Nephron (organoid): ENCODE results near the gene SYN1.

Experiments used
- H3K27ac Mint-ChIP-seq, 3 experiments: 2 replicates each; pipeline ENCODE4 v1.8.0; 2020; ENCODE audit warnings: mixed read lengths in 3 of 3, mild to moderate bottlenecking in 2 of 3, moderate library complexity in 1 of 3
- H3K27me3 Mint-ChIP-seq: 2 replicates; pipeline ENCODE4 v1.8.0; 2021; ENCODE audit warnings: low read depth, mild to moderate bottlenecking, moderate library complexity, mixed read lengths
- H3K36me3 Mint-ChIP-seq: 2 replicates; pipeline ENCODE4 v1.8.0; 2020; ENCODE audit warnings: low read depth, mixed read lengths
- H3K4me1 Mint-ChIP-seq: 2 replicates; pipeline ENCODE4 v1.8.0; 2020; ENCODE audit warnings: mixed read lengths
- H3K4me3 Mint-ChIP-seq, 3 experiments: 2 replicates each; pipeline ENCODE4 v1.8.0; 2020; ENCODE audit warnings: mild to moderate bottlenecking in 3 of 3, mixed read lengths in 3 of 3, moderate library complexity in 2 of 3
- H3K9me3 Mint-ChIP-seq: 2 replicates; pipeline ENCODE4 v1.8.0; 2020; ENCODE audit warnings: mixed read lengths
- TF ChIP-seq, protein P1 (sequence below), 3 experiments: fragments of 200-600 bp; sonication (generic); IDR thresholded peaks; one replicate each; pipeline ENCODE4 v1.5.0; 2021; ENCODE audit warnings: antibody characterized with exemption in 3 of 3; ENCODE audit not compliant: unreplicated experiment in 3 of 3

Gene SYN1

DNA sequence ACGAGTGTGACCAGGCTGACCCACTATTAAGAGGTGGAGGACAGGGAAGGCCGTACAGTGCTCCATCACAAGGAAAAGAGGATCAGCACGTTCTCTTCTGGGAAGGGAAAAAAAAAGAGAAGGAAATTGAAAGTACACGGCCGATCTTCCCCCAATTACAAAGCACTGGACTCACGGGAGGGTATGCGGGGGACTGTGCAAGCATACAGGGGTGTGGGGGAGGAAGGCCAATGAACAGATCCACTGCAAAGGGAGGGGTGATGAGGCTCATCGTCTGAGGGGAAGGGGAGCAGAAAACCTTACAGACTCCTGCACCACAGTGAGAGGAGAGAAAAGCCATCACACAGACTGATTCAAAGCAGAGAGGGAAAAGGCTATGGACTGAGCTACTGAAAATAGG lies 29.6 kb upstream of the SYN1 start:
- peaks cover 17% of the 10 kb centered on the region for H3K36me3 Mint-ChIP-seq
- H3K27ac Mint-ChIP-seq = peak overlapping the region; percentile 31 to 83 (median 77)
- peaks cover 13% of the 10 kb centered on the region for H3K9me3 Mint-ChIP-seq
- H3K27me3 Mint-ChIP-seq = no peaks in the 10 kb centered on the region
- TF ChIP-seq, protein P1, sequence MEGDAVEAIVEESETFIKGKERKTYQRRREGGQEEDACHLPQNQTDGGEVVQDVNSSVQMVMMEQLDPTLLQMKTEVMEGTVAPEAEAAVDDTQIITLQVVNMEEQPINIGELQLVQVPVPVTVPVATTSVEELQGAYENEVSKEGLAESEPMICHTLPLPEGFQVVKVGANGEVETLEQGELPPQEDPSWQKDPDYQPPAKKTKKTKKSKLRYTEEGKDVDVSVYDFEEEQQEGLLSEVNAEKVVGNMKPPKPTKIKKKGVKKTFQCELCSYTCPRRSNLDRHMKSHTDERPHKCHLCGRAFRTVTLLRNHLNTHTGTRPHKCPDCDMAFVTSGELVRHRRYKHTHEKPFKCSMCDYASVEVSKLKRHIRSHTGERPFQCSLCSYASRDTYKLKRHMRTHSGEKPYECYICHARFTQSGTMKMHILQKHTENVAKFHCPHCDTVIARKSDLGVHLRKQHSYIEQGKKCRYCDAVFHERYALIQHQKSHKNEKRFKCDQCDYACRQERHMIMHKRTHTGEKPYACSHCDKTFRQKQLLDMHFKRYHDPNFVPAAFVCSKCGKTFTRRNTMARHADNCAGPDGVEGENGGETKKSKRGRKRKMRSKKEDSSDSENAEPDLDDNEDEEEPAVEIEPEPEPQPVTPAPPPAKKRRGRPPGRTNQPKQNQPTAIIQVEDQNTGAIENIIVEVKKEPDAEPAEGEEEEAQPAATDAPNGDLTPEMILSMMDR (IDR thresholded peaks at IDR 0.05; ENCODE audit: unreplicated experiment in 3 of 3) = no peak
- H3K4me3 Mint-ChIP-seq = peak overlapping the region; percentile 91 to 92 (median 92)
- H3K4me1 Mint-ChIP-seq = peaks cover 29% of the 10 kb centered on the region

DNA sequence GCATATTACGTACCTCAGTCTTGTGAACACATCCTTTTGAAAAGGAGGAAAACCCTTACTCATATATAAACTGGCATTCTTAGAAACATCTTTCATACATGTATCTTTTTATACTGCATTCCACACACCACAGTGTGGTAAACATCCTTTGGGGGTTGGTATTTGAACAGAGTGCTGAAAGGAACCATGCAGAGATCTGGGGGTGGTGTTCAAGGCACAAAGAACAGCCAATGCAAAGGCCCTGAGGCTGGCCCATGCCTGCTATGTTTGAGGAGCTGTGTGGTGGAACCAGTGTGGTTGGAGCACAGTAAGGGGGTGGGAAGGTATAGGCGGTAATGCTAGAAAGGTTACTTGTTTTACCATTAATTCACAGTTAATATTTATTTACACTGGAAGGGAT lies 28.7 kb upstream of the SYN1 start:
- Mint-ChIP-seq H3K9me3 (peaks cover 13% of the 10 kb centered on the region), H3K4me3 (peak overlapping the region; percentile 91 to 92 (median 92)), H3K4me1 (peaks cover 29% of the 10 kb centered on the region), H3K36me3 (peaks cover 16% of the 10 kb centered on the region), H3K27me3 (no peaks in the 10 kb centered on the region), H3K27ac (peak overlapping the region in 1 of 3 experiments; percentile 37)
- TF ChIP-seq, protein P1 (IDR thresholded peaks at IDR 0.05; ENCODE audit: unreplicated experiment in 3 of 3) = no peak

DNA sequence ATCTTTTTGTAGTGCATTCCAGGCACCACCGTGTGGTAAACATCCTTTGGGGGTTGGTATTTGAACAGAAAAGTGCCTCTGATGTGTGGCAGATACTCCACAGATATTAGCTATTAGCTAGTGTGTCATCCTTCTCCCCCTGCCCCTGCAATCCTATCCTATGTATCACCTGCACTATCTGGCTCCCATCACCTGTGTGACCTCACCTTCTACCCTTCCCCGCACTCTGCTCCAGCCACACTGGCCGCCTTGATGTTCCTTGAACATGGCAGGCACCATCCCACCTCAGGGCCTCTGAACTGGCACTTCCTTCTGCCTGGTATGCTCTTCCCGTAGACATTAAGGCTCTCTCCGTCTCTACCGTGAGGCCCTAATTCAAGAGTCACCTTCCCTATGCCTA lies 27.0 kb upstream of the SYN1 start:
- no peaks in the 10 kb centered on the region for H3K27me3 Mint-ChIP-seq
- H3K4me3 Mint-ChIP-seq = no peak overlapping the region
- H3K9me3 Mint-ChIP-seq = peaks cover 13% of the 10 kb centered on the region
- peaks cover 22% of the 10 kb centered on the region for H3K36me3 Mint-ChIP-seq
- TF ChIP-seq, protein P1 (IDR thresholded peaks at IDR 0.05; ENCODE audit: unreplicated experiment in 3 of 3) = no peak
- H3K4me1 Mint-ChIP-seq = peaks cover 29% of the 10 kb centered on the region
- H3K27ac Mint-ChIP-seq = peak overlapping the region in 1 of 3 experiments; percentile 44

DNA sequence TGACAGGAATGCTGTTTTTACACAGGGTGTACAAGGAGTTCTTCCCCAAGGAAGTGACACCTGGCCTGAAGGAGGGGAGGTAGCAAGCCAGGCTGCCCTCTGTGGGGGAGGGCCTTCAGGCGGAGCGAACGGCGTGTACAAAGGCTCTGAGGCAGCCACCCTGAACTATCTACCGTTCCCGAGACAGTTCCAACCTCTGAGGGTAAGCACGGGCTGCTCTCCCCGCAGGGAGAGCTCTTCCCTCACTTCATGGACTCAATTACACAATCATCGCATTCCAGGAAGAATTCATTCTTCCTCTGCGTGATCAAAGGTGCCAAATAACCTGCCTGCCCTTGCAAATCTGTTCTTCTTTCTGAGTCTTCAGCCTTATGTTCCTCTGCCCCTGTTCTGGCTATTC lies 25.9 kb upstream of the SYN1 start:
- Mint-ChIP-seq H3K27me3 (no peaks in the 10 kb centered on the region), H3K36me3 (peaks cover 26% of the 10 kb centered on the region), H3K9me3 (peaks cover 19% of the 10 kb centered on the region), H3K4me3 (peak overlapping the region in 1 of 3 experiments; percentile 37), H3K4me1 (peaks cover 20% of the 10 kb centered on the region), H3K27ac (peak overlapping the region in 1 of 3 experiments; percentile 45)
- TF ChIP-seq, protein P1 (IDR thresholded peaks at IDR 0.05; ENCODE audit: unreplicated experiment in 3 of 3) = no peak

DNA sequence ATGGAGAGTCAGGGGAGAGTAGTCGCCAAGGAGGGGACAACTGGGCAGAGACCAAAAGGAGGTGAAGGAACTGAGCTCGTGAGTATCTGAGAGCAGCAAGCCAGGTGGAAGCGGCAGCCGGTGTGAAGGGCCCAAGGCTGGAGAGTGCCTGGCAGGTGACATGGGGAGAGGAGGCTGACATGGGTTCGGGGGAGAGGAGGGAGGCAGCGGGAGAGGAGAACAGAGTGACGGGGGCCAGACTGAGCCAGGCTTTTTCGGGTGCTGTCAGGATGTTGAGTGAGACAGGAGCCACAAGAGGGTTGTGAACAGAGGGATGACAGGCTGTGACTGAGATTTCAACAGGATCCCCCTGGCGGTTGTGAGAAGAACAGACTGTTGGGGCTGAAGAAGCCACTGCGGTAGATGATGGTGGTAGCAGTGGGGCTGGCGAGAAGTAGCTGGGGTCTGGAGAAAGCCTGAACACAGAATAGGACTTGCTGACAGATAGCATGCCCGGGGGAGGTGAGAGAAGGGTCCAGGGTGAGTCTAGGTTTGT lies 25.0 kb upstream of the SYN1 start:
- Mint-ChIP-seq H3K27ac (peak overlapping the region in 2 of 3 experiments; percentile 45 to 51), H3K4me1 (peaks cover 20% of the 10 kb centered on the region), H3K9me3 (peaks cover 27% of the 10 kb centered on the region), H3K36me3 (peaks cover 35% of the 10 kb centered on the region), H3K27me3 (no peaks in the 10 kb centered on the region), H3K4me3 (peak overlapping the region in 2 of 3 experiments; percentile 49 to 57)
- TF ChIP-seq, protein P1 (IDR thresholded peaks at IDR 0.05; ENCODE audit: unreplicated experiment in 3 of 3) = peak in 2 of 3 experiments; percentile 34 to 35

DNA sequence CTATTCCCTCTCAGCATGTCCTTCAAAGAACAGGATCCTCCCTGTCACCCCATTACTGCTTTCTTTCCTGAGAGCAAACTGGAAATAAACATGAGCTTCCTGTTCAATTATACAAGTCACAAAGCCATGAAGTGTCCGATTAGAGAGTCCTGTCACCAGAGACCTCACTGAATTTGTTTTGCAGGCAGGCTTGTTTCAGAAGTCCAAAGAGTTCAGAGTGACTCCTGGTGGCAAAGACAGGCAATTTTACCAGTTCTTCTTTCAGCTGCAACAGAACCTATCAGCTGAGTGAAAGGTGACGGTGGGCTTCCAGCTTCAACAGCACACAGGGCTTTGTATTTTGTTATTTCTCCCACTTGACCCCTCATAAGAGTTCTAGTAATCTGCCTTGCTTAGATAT lies 24.3 kb upstream of the SYN1 start:
- Mint-ChIP-seq H3K9me3 (peaks cover 27% of the 10 kb centered on the region), H3K4me1 (peaks cover 15% of the 10 kb centered on the region), H3K4me3 (no peak overlapping the region), H3K36me3 (peaks cover 42% of the 10 kb centered on the region), H3K27me3 (no peaks in the 10 kb centered on the region), H3K27ac (no peak overlapping the region)
- TF ChIP-seq, protein P1 (IDR thresholded peaks at IDR 0.05; ENCODE audit: unreplicated experiment in 3 of 3) = peak in 2 of 3 experiments; percentile 15 to 35
